ENCODE results near the gene DDIT4. TPM values are rescaled to one million over a fixed set of nuclear protein-coding genes. Genes with fewer than 3 reads are reported as not detected.

Gene DDIT4
- total and polyA plus RNA-seq, 9 of the 15 experiments (the other 6 are each of a cell fraction or from before 2014, with no cell fraction given) = 8.2 to 675 (median 159) TPM

DNA sequence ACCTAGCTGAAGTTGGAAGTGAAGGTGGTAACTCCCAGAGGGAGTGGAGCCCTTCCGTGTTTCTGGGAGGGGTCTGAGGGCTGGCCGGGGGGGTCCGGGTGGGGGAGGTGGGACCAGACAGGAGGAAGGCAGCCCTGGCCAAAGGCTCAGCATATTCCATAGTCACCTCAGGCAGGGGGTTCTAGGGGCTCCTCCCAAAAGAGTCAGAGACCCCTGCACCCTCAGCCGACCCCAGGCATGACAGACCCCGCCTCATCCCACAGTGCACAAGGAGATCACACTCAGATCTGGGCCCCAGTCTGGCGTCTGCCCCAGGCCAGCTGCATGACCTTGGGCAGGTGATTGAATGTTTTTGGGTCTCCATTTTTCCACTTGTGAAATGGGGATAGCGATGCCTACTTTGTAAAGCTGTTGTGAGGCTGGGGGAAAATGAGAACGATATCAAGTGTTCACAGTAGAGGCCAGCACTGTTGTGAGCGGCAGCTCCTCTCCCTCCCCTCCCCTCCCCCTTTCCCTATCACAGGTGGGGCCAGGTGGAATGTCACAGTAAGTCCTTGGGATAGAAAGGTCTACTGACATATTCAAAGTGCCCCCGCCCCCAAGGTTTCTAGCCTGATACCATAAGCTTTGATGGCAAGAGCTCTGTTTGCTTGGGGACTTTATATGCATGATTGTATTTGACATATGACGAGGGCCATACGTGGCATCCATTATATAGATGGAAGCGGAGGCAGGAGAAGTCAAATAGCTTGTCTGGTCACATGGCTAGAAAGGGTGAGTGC, 47.7 kb downstream of the DDIT4 start (continued):
- 0 out of 2 replicates have a peak, but pooled peaks have one; percentile 19 for TF ChIP-seq PHTF2 (CRISPR knock-in tag; IDR thresholded peaks at IDR 0.05)
- peak; percentile 56 for TF ChIP-seq CHD1 (IDR thresholded peaks at IDR 0.05; ENCODE audit: low read length)
- TF ChIP-seq, protein P1, sequence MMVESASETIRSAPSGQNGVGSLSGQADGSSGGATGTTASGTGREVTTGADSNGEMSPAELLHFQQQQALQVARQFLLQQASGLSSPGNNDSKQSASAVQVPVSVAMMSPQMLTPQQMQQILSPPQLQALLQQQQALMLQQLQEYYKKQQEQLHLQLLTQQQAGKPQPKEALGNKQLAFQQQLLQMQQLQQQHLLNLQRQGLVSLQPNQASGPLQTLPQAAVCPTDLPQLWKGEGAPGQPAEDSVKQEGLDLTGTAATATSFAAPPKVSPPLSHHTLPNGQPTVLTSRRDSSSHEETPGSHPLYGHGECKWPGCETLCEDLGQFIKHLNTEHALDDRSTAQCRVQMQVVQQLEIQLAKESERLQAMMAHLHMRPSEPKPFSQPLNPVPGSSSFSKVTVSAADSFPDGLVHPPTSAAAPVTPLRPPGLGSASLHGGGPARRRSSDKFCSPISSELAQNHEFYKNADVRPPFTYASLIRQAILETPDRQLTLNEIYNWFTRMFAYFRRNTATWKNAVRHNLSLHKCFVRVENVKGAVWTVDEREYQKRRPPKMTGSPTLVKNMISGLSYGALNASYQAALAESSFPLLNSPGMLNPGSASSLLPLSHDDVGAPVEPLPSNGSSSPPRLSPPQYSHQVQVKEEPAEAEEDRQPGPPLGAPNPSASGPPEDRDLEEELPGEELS (CRISPR knock-in tag; IDR thresholded peaks at IDR 0.05; ENCODE audit: borderline replicate concordance) = 0 out of 2 replicates have a peak, but pooled peaks have one; percentile 34
- peak; percentile 52; the same call in 1 of the 2 replicates for TF ChIP-seq ZNF41 (CRISPR knock-in tag; conservative IDR thresholded peaks at IDR 0.05)
- TF ChIP-seq STAT5B (CRISPR knock-in tag; IDR thresholded peaks at IDR 0.05) = no peak
- TF ChIP-seq MAX (CRISPR knock-in tag; IDR thresholded peaks at IDR 0.05) = no peak
- TF ChIP-seq MECOM (CRISPR knock-in tag; IDR thresholded peaks at IDR 0.05) = peak; percentile 76; the same call in 1 of the 2 replicates
- TF ChIP-seq SETDB1 (IDR thresholded peaks at IDR 0.05; ENCODE audit: low read length) = no peak
- no peak for TF ChIP-seq ZNF354B (CRISPR knock-in tag; IDR thresholded peaks at IDR 0.05)
- TF ChIP-seq ESRRA (IDR thresholded peaks at IDR 0.05; ENCODE audit: borderline replicate concordance, low read depth) = peak; percentile 98
- TF ChIP-seq HINFP (tag; conservative IDR thresholded peaks at IDR 0.05; ENCODE audit: low read depth) = 0 out of 2 replicates have a peak, but pooled peaks have one; percentile 34
- TF ChIP-seq HBP1 (CRISPR knock-in tag; IDR thresholded peaks at IDR 0.05) = peak; percentile 91
- no peak for TF ChIP-seq TBP (optimal IDR thresholded peaks at IDR 0.05; ENCODE audit: low read depth, low read length)
- no peak for TF ChIP-seq ASH1L (IDR thresholded peaks at IDR 0.05; ENCODE audit: borderline replicate concordance, low read depth, partially characterized antibody)
- no peak for TF ChIP-seq SRF (CRISPR knock-in tag; IDR thresholded peaks at IDR 0.05)
- TF ChIP-seq ATF1 (CRISPR knock-in tag; IDR thresholded peaks at IDR 0.05) = no peak
- no peak; the same call in 1 of the 2 replicates for TF ChIP-seq ATF1 (tag; IDR thresholded peaks at IDR 0.05)
